MCF 10A (cell line): ENCODE data around the gene LAMB1. TPM values are rescaled to one million over a fixed set of nuclear protein-coding genes. Genes with fewer than 3 reads are reported as not detected.

Source experiments
- BruUV-seq: library from RNA; stranded (reverse); fragments of 400-500 nt; replicated peaks from 2 replicates; lab custom pipeline; 2021; lab: Mats Ljungman, UMichigan
- CTCF ChIA-PET: fragments of 300-600 bp; sonication (Branson Sonifier 250); formaldehyde crosslinking; extraction: SDS; loops from one replicate; lab custom pipeline; 2021; ENCODE audit warnings: antibody characterized with exemption, inconsistent platforms; lab: Yijun Ruan, JAX
- POLR2A ChIA-PET: fragments of 300-600, 350-650 bp; sonication (Branson Sonifier 250); formaldehyde crosslinking; extraction: SDS; loops from one replicate; lab custom pipeline; 2020; ENCODE audit warnings: antibody characterized with exemption, inconsistent platforms; lab: Yijun Ruan, JAX
- DNase-seq: peaks from one replicate; pipeline ENCODE4 v3.0.0-alpha.2; 2018; ENCODE audit not compliant: unreplicated experiment
- H3K27ac Mint-ChIP-seq: one replicate; pipeline ENCODE4 v1.8.0; 2022; ENCODE audit warnings: mild to moderate bottlenecking, low read depth, mixed read lengths; ENCODE audit not compliant: unreplicated experiment
- H3K27me3 Mint-ChIP-seq: one replicate; pipeline ENCODE4 v1.8.0; 2022; ENCODE audit warnings: mixed read lengths; ENCODE audit not compliant: insufficient read depth, unreplicated experiment
- H3K36me3 Mint-ChIP-seq: one replicate; pipeline ENCODE4 v1.8.0; 2022; ENCODE audit warnings: mild to moderate bottlenecking, moderate library complexity, mixed read lengths; ENCODE audit not compliant: insufficient read depth, unreplicated experiment
- H3K4me1 Mint-ChIP-seq: one replicate; pipeline ENCODE4 v1.8.0; 2022; ENCODE audit warnings: mixed read lengths; ENCODE audit not compliant: insufficient read depth, unreplicated experiment
- H3K4me3 Mint-ChIP-seq: one replicate; pipeline ENCODE4 v1.8.0; 2022; ENCODE audit warnings: mild to moderate bottlenecking, moderate library complexity, mixed read lengths; ENCODE audit not compliant: unreplicated experiment
- H3K9me3 Mint-ChIP-seq: one replicate; pipeline ENCODE4 v1.8.0; 2022; ENCODE audit warnings: mixed read lengths; ENCODE audit not compliant: unreplicated experiment
- intact Hi-C: fragments of 100-400 bp; cut with micrococcal nuclease; formaldehyde crosslinking; loops from 2 replicates; pipeline ENCODE4 v1.14.1; 2022
- total RNA-seq: library from RNA; stranded (reverse); gene quantifications from 2 replicates; pipeline ENCODE4 v1.2.3, GENCODE V29; 2022
- TF ChIP-seq, protein P1 (sequence below): fragments of 200-600 bp; IDR thresholded peaks from one replicate; pipeline ENCODE4 v1.8.0; 2022; ENCODE audit warnings: antibody characterized with exemption, mild to moderate bottlenecking; ENCODE audit not compliant: unreplicated experiment

The LAMB1 gene
- total RNA-seq, 1 experiment from 2014 or later: 275 TPM

- H3K4me3 Mint-ChIP-seq: no peak overlapping the region
- intact Hi-C loops: no loop called here
- H3K4me1 Mint-ChIP-seq: peaks cover 41% of the 10 kb centered on the region
Observed at GRCh38 chr7:107951172-107951787, 51.7 kb downstream of the LAMB1 start.

GRCh38 chr7:107949443-107949935 lies 53.5 kb downstream of the LAMB1 start:
- H3K27ac Mint-ChIP-seq: peak overlapping the region; percentile 85
- peak overlapping the region; percentile 37 for H3K4me3 Mint-ChIP-seq
- peaks cover 47% of the 10 kb centered on the region for H3K4me1 Mint-ChIP-seq
- DNase-seq: no peak
- no peaks in the 10 kb centered on the region for H3K27me3 Mint-ChIP-seq
- no peaks in the 10 kb centered on the region for H3K36me3 Mint-ChIP-seq
- POLR2A ChIA-PET: interaction anchor here (0.6 to 5.7 kb wide), 23 partner anchors 7 to 626 kb away, joined by 3 to 93 read pairs (median 4); partner anchors contain the start of gene LAMB4
- CTCF ChIA-PET: no interaction called here
- H3K9me3 Mint-ChIP-seq: no peaks in the 10 kb centered on the region
- no TSS peak for BruUV-seq
- intact Hi-C loops: loop anchor here (5.0 kb wide), 3 partner anchors 48 to 198 kb away; no protein-coding TSS in a partner anchor
- TF ChIP-seq, protein P1, sequence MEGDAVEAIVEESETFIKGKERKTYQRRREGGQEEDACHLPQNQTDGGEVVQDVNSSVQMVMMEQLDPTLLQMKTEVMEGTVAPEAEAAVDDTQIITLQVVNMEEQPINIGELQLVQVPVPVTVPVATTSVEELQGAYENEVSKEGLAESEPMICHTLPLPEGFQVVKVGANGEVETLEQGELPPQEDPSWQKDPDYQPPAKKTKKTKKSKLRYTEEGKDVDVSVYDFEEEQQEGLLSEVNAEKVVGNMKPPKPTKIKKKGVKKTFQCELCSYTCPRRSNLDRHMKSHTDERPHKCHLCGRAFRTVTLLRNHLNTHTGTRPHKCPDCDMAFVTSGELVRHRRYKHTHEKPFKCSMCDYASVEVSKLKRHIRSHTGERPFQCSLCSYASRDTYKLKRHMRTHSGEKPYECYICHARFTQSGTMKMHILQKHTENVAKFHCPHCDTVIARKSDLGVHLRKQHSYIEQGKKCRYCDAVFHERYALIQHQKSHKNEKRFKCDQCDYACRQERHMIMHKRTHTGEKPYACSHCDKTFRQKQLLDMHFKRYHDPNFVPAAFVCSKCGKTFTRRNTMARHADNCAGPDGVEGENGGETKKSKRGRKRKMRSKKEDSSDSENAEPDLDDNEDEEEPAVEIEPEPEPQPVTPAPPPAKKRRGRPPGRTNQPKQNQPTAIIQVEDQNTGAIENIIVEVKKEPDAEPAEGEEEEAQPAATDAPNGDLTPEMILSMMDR: no peak

More at GRCh38 chr7:107951172-107951787, 51.7 kb downstream of the LAMB1 start:
- H3K36me3 Mint-ChIP-seq: no peaks in the 10 kb centered on the region
- BruUV-seq: no TSS peak
- peak overlapping the region; percentile 70 for H3K27ac Mint-ChIP-seq
- ChIA-PET POLR2A (interaction anchor here (0.5 to 13.0 kb wide), 9 partner anchors 7 to 61 kb away, joined by 3 to 337 read pairs (median 6); partner anchors contain the start of gene LAMB1), CTCF (interaction anchor here (1.1 kb wide), 1 partner anchor 7 kb away, joined by 6 read pairs; no protein-coding TSS in a partner anchor)
- H3K9me3 Mint-ChIP-seq: no peaks in the 10 kb centered on the region
- TF ChIP-seq, protein P1: no peak
- DNase-seq: peak; percentile 48
- no peaks in the 10 kb centered on the region for H3K27me3 Mint-ChIP-seq

DNA sequence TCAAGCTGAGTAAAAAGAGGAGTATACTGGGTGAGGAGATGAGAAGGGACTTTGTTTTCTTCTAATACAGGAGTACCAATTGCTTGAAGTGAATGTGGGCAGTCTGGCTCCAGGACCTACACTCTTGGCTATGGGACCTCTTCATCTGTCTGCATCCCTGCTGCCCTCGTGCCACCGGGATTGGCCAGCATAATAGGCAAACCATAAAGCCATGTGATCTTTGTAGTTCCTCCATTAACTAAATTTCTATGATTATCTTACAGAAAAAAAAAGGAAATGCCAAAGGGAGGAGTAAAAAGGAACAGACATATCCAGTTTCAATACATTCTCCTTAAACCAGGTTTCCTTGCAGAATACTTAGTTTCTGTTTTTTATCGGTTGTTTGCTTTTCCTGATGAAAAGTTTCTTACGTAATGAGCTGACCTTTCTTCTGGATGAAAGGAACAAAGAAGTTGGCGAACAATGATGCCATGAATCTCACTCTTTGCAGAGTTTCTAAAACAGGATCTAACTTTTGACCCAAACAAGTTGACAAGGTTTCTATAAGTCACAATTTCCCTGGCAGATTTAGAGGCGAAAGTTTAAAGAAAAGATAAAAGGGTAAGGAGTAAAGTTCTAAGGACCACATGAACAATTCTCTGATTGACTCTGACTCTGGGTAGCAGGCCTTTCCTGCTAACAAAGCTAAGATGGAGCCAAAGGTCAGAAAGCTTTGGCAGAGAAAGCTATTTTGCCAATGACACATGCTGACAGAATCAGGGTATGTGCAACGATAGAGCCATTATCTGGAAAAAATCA lies 54.1 kb downstream of the LAMB1 start:
- Mint-ChIP-seq H3K27ac (peak overlapping the region; percentile 85), H3K9me3 (no peaks in the 10 kb centered on the region), H3K27me3 (no peaks in the 10 kb centered on the region), H3K4me1 (peaks cover 46% of the 10 kb centered on the region), H3K36me3 (no peaks in the 10 kb centered on the region), H3K4me3 (peak overlapping the region; percentile 37)
- DNase-seq: peak; percentile 90
- intact Hi-C loops: loop anchor here (5.0 kb wide), 3 partner anchors 48 to 198 kb away; no protein-coding TSS in a partner anchor
- BruUV-seq: no TSS peak
- ChIA-PET POLR2A (interaction anchor here (0.6 to 5.7 kb wide), 27 partner anchors 8 to 627 kb away, joined by 3 to 93 read pairs (median 3); partner anchors contain the start of gene LAMB4), CTCF (interaction anchor here (0.9 to 3.6 kb wide), 2 partner anchors 34 to 197 kb away, joined by 3 to 19 read pairs; no protein-coding TSS in a partner anchor)
- TF ChIP-seq, protein P1: no peak
